Thyroid gland (tissue), 4 donors: ENCODE measurements around the gene HLA-F.

ENCODE experiments used
- CTCF ChIP-seq, 6 experiments: fragments of 200-600 bp in 3 of 6; fragments of 450-650 bp in 3 of 6; sonication (generic) in 3 of 6; IDR thresholded peaks; one replicate each; pipeline ENCODE4 v1.5.1; 2016 to 2019; ENCODE audit warnings: antibody characterized with exemption in 6 of 6, mild to moderate bottlenecking in 2 of 6, inconsistent platforms in 1 of 6, moderate library complexity in 1 of 6
- POLR2A ChIP-seq, 2 donors: fragments of 450-650 bp; IDR thresholded peaks; one replicate each; pipeline ENCODE4 v1.6.1; 2017; ENCODE audit warnings: antibody characterized with exemption in 2 of 2, mild to moderate bottlenecking in 2 of 2, moderate library complexity in 1 of 2

- TF ChIP-seq CTCF (IDR thresholded peaks at IDR 0.05) (no peak), POLR2A (IDR thresholded peaks at IDR 0.05) (no peak)
These were observed 41.4 kb upstream of the HLA-F start for GRCh38 chr6:29681811-29682210.
